HEK293 (cell line): Measurements from ENCODE around the gene RNF224.

Experiments used
- CTCF ChIA-PET: fragments of 350-600 bp; formaldehyde crosslinking; extraction: SDS; loops from one replicate; lab custom pipeline; 2021; ENCODE audit warnings: antibody characterized with exemption; lab: Yijun Ruan, JAX
- POLR2A ChIA-PET: fragments of 300-600 bp; formaldehyde crosslinking; extraction: SDS; loops from one replicate; lab custom pipeline; 2020; ENCODE audit warnings: antibody characterized with exemption, inconsistent platforms; lab: Yijun Ruan, JAX
- H3K27ac ChIP-seq: fragments of 200-500 bp; sonication (Bioruptor generic); 2 replicates; pipeline ENCODE4 v1.5.1; 2014; ENCODE audit warnings: low read depth, low read length, control low read depth, inconsistent platforms; ENCODE audit errors: extremely low read depth
- H3K36me3 ChIP-seq, 2 experiments: fragments of 200-500 bp in 1 of 2; sonication (Bioruptor generic) in 1 of 2; 1 replicate in 1 of 2; 2 replicates in 1 of 2; pipeline ENCODE4 v1.5.1; 2014 to 2017; ENCODE audit warnings: inconsistent platforms in 2 of 2, low read length in 2 of 2; ENCODE audit not compliant: control insufficient read depth in 2 of 2, insufficient read depth in 1 of 2
- H3K4me1 ChIP-seq: fragments of 200-500 bp; sonication (Bioruptor generic); 2 replicates; pipeline ENCODE4 v1.5.1; 2014; ENCODE audit warnings: mild to moderate bottlenecking, low read length, inconsistent platforms; ENCODE audit not compliant: control insufficient read depth, insufficient read depth
- H3K4me3 ChIP-seq: 2 replicates; pipeline ENCODE4 v1.5.1; 2011; ENCODE audit warnings: low read depth, mild to moderate bottlenecking, control low read depth, low read length, moderate library complexity
- H3K9me3 ChIP-seq: fragments of 200-500 bp; sonication (Bioruptor generic); 2 replicates; pipeline ENCODE4 v1.5.1; 2014; ENCODE audit warnings: low read depth, low read length, inconsistent platforms; ENCODE audit not compliant: control insufficient read depth, insufficient read depth
- GLIS1 ChIP-seq: fragments of 450-650 bp; formaldehyde crosslinking; IDR thresholded peaks from 2 replicates; pipeline ENCODE4 v1.5.1; 2016; ENCODE audit warnings: missing biosample characterization, missing genetic modification characterization
- GLIS2 ChIP-seq: fragments of 450-650 bp; formaldehyde crosslinking; IDR thresholded peaks from 2 replicates; pipeline ENCODE4 v1.5.1; 2016; ENCODE audit warnings: missing biosample characterization, missing genetic modification characterization
- KLF7 ChIP-seq: fragments of 450-650 bp; formaldehyde crosslinking; IDR thresholded peaks from 2 replicates; pipeline ENCODE4 v1.5.1; 2016; ENCODE audit warnings: missing biosample characterization, missing genetic modification characterization, borderline replicate concordance
- MZF1 ChIP-seq: fragments of 450-650 bp; formaldehyde crosslinking; IDR thresholded peaks from 2 replicates; pipeline ENCODE4 v1.5.1; 2017; ENCODE audit warnings: missing biosample characterization, missing genetic modification characterization, borderline replicate concordance
- OSR2 ChIP-seq: fragments of 450-650 bp; formaldehyde crosslinking; IDR thresholded peaks from 2 replicates; pipeline ENCODE4 v1.5.1; 2016; ENCODE audit warnings: missing biosample characterization, missing genetic modification characterization
- SP2 ChIP-seq: fragments of 450-650 bp; formaldehyde crosslinking; IDR thresholded peaks from 2 replicates; pipeline ENCODE4 v1.5.1; 2016; ENCODE audit warnings: missing biosample characterization, missing genetic modification characterization
- ZBTB10 ChIP-seq: fragments of 450-650 bp; formaldehyde crosslinking; IDR thresholded peaks from 2 replicates; pipeline ENCODE4 v1.5.1; 2016; ENCODE audit warnings: missing biosample characterization, missing genetic modification characterization
- ZBTB6 ChIP-seq: fragments of 450-650 bp; formaldehyde crosslinking; IDR thresholded peaks from 2 replicates; pipeline ENCODE4 v1.5.1; 2017; ENCODE audit warnings: missing biosample characterization, missing genetic modification characterization
- ZFP3 ChIP-seq: fragments of 450-650 bp; formaldehyde crosslinking; IDR thresholded peaks from 2 replicates; pipeline ENCODE4 v1.5.1; 2016; ENCODE audit warnings: low read depth, missing biosample characterization, missing genetic modification characterization
- ZIC2 ChIP-seq: fragments of 450-650 bp; formaldehyde crosslinking; IDR thresholded peaks from 2 replicates; pipeline ENCODE4 v1.5.1; 2016; ENCODE audit warnings: missing biosample characterization, missing genetic modification characterization
- ZNF18 ChIP-seq: fragments of 450-650 bp; formaldehyde crosslinking; IDR thresholded peaks from 2 replicates; pipeline ENCODE4 v1.5.1; 2016; ENCODE audit warnings: missing biosample characterization, missing genetic modification characterization
- ZNF398 ChIP-seq: fragments of 450-650 bp; formaldehyde crosslinking; IDR thresholded peaks from 2 replicates; pipeline ENCODE4 v1.5.1; 2017; ENCODE audit warnings: missing biosample characterization, missing genetic modification characterization
- ZNF501 ChIP-seq: fragments of 450-650 bp; formaldehyde crosslinking; IDR thresholded peaks from 2 replicates; pipeline ENCODE4 v1.5.1; 2016; ENCODE audit warnings: missing biosample characterization, missing genetic modification characterization
- ZNF513 ChIP-seq: fragments of 450-650 bp; IDR thresholded peaks from 2 replicates; pipeline ENCODE4 v1.5.1; 2018; ENCODE audit warnings: missing biosample characterization, missing genetic modification characterization

RNF224 gene

GRCh38 chr9:137191691-137192447 is 35.4 kb upstream of the RNF224 start:
- Histone ChIP-seq H3K4me1 (peaks cover 13% of the 10 kb centered on the region), H3K27ac (no peak overlapping the region), H3K4me3 (no peak overlapping the region), H3K9me3 (no peaks in the 10 kb centered on the region), H3K36me3 (peaks cover 0 to 37% of the 10 kb centered on the region in 2 experiments; a peak in 1 of 3 replicates)
- ChIA-PET POLR2A (interaction anchor here (0.6 to 7.1 kb wide), 12 partner anchors 11 to 157 kb away, joined by 3 to 178 read pairs (median 4); partner anchors contain the start of genes LRRC26, MAN1B1, NDOR1 and TMEM203), CTCF (interaction anchor here (0.6 to 2.3 kb wide), 5 partner anchors 13 to 45 kb away, joined by 3 to 9 read pairs (median 4); partner anchors contain the start of genes NDOR1, RNF224 and TMEM203)
- TF ChIP-seq ZBTB6 (tag by site-specific recombination) (peak; percentile 8; the same call in 1 of the 2 replicates), SP2 (tag by site-specific recombination) (0 out of 2 replicates have a peak, but pooled peaks have one; percentile 16), OSR2 (peak; percentile 66), ZBTB10 (tag by site-specific recombination) (0 out of 2 replicates have a peak, but pooled peaks have one; percentile 7), MZF1 (tag by site-specific recombination) (no peak)

- Histone ChIP-seq H3K36me3 (peaks cover 0 to 31% of the 10 kb centered on the region in 2 experiments; a peak in 1 of 3 replicates), H3K9me3 (no peaks in the 10 kb centered on the region), H3K4me1 (peaks cover 8% of the 10 kb centered on the region), H3K27ac (no peak overlapping the region), H3K4me3 (no peak overlapping the region)
- POLR2A ChIA-PET, result interaction anchor here (0.6 to 7.1 kb wide), 12 partner anchors 12 to 157 kb away, joined by 3 to 178 read pairs (median 4); partner anchors contain the start of genes LRRC26, MAN1B1, NDOR1 and TMEM203
- peak; percentile 97 for TF ChIP-seq ZNF513 (tag by site-specific recombination)
- TF ChIP-seq ZNF18 (tag by site-specific recombination), result no peak
- no peak for TF ChIP-seq ZFP3 (tag by site-specific recombination)
- CTCF ChIA-PET, result interaction anchor here (0.6 to 2.3 kb wide), 4 partner anchors 13 to 44 kb away, joined by 4 to 9 read pairs (median 5); partner anchors contain the start of genes NDOR1, RNF224 and TMEM203
Observed at GRCh38 chr9:137192448-137192780, 34.9 kb upstream of the RNF224 start.

- ChIA-PET POLR2A (interaction anchor here (0.9 to 7.1 kb wide), 11 partner anchors 12 to 158 kb away, joined by 3 to 178 read pairs (median 4); partner anchors contain the start of genes LRRC26, MAN1B1, NDOR1 and TMEM203), CTCF (interaction anchor here (1.0 to 2.3 kb wide), 3 partner anchors 16 to 44 kb away, joined by 4 to 9 read pairs (median 6); partner anchors contain the start of gene RNF224)
- Histone ChIP-seq H3K4me3 (no peak overlapping the region), H3K4me1 (peaks cover 6% of the 10 kb centered on the region; the same call in 1 of the 2 replicates), H3K27ac (no peak overlapping the region), H3K36me3 (peaks cover 0 to 30% of the 10 kb centered on the region in 2 experiments; a peak in 1 of 3 replicates), H3K9me3 (no peaks in the 10 kb centered on the region)
- TF ChIP-seq KLF7 (tag by site-specific recombination) (no peak), ZIC2 (tag by site-specific recombination) (peak; percentile 77), ZNF398 (tag by site-specific recombination) (peak; percentile 94), ZNF501 (tag by site-specific recombination) (no peak), ZBTB6 (tag by site-specific recombination) (0 out of 2 replicates have a peak, but pooled peaks have one; percentile 19), GLIS1 (tag by site-specific recombination) (0 out of 2 replicates have a peak, but pooled peaks have one; percentile 30), GLIS2 (tag by site-specific recombination) (peak; percentile 34)
Observed at GRCh38 chr9:137192859-137193258, 34.4 kb upstream of the RNF224 start.
